Activated CD8-positive, alpha-beta memory T cell treated with anti-CD3 and anti-CD28 coated beads, Interleukin-2, amount 50 U/mL, for 1 hour (primary cell): ENCODE measurements around the gene DNMT3L.

Experiments
- DNase-seq: peaks from one replicate; pipeline ENCODE4 v3.0.0-alpha.2; 2020; ENCODE audit errors: extremely low read depth

The DNMT3L gene

DNA sequence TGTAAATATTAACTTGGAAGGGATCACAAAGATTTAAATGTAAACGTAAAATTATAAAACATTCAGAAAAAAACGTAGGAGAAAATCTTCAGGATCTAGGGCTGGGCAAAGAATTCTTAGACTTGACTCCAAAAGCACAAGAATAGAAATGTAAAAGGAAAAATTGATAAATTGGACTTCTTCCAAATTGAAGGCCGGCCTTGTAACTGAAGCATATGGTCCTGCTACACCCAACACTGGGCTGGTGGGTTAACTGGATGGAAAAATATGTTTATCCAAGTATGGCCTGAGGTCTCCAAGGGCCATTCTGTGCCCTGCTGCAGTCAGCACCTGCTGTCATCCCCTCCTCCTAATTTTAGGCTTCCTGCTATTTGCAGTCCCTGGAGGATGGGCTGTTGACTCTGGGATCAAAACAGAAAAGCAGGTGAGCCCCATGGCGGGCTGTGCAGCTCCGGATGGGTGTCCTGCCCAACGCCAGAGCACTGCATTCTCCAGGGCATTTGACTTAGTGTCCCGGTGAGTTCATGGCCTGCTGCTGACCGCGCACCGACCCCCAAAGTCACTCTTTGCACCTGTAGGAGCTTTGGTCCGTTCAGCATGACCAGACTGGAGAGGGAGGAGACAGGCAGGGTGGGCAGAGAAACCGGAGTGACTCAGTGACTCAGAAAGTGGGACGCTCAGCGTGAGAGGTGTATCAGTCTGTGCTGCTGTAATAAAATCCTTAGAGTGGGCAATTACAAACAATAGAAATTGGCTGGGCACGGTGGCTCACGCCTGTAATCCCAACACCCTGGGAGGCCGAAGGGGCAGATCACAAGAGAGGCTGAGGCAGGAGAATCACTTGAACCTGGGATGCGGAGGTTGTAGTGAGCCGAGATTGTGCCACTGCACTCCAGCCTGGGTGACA, 17.9 kb upstream of the DNMT3L start:
- no peak for DNase-seq

DNA sequence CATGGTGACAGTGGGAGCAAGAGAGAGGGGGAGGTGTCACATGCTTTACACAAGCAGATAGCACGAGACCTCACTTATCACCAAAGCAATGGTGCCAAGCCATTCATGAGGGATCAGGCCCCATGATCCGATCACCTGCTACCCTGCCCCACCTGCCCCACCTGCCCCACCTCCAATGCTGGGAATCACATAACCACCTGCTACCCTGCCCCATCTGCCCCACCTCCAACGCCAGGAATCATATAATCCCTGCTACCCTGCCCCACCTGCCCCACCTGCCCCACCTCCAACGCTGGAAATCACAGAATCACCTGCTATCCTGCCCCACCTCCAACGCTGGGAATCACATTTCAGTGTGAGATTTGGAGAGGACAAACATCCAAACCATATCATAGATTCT, 13.3 kb upstream of the DNMT3L start:
- no peak for DNase-seq

DNA sequence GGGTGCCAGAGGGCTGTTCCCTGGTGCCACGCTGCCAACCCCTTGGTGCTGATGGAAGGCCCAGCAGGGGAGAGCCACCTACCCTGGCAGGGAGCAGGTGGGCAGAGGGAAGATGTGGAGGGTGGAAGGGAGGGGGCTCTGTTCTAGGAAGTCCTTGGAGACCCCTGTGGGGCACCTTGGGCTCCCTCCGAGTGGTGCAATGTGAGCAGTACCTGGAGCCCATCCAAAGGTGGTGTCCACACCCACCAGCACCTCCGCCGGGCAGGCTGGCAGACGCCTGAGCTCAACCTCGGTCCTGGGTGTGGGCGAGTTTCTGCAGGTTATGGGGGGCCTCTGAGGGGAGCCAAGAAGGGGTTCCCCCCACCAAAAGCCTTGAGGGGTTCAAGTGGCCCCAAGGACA, 11.3 kb upstream of the DNMT3L start:
- no peak for DNase-seq

GRCh38 chr21:44272284-44272858, 10.7 kb upstream of the DNMT3L start:
- DNase-seq, result no peak

- no peak for DNase-seq
Measured at GRCh38 chr21:44271558-44272283, 10.0 kb upstream of the DNMT3L start.

DNA sequence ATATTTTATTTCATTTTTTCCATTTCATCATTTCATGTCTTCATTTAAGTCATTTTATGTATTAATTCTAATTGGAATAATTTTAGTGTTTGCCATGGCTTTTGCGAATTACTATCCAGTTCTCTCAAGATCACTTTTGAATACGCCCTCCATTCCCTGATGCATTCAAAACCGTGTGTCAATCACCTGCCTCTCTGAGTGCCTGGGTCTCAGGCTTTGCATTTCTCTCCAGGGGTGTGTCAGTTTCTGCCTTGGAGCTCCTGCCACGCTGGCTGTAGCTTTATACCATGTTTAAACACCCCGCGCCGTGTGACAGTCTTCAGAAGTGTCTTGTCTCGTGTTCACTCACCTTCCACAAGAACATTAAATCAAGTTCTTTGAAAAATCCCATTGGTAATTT, 7.4 kb upstream of the DNMT3L start:
- DNase-seq, result no peak

DNA sequence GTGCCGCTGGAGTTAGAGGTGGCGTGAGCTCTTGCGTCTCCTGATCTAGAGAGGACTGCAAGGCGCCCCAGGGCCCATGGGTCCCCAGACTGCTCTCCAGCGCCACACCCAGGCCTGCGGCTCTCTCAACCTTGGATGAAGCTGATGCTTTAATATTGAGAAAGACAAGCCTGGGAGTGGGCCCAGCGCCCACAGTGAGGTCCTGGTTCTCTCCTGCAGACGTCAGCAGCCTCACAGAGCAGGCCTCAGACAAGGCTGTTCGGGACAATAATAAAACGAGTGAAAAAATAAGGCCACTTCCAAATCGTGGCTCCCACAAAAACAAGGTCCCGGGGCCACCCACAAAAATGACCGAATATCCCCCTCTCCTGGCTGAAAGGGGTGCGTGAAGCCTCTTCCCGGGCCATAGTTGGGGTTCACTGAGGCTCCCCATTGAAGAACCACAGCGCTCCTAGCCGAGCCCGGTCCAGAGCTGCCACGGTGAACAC, 6.0 kb upstream of the DNMT3L start:
- no peak for DNase-seq

- no peak for DNase-seq
Measured at GRCh38 chr21:44265734-44266270, 4.1 kb upstream of the DNMT3L start.

GRCh38 chr21:44263768-44264167, 2.1 kb upstream of the DNMT3L start:
- no peak for DNase-seq

DNA sequence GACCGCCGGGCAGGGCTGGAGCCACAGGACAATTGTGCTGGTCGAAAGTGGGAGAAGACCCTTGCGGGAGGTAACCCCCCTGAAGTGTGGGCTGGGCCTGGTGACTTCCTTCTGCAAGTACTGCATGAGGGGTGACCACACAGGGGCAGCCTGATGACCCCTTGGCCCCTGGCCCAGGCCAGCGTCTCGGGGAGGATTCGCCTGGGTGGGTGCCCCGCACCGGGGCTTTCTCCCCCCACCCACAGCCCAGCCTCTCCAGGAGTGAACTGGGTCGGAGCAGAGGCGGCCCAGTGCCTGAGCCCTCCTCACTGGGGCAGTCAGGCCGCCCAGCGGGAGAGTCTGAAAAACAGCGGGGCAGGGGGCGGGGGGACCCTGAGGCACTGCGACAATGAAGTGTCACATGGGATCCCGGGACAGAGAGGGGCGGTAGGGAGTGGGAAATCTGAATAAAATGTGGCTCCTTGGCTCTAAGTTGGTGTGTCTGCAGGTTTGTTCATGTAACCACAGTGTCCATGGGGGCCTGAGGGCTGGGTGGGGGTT, 1.6 kb upstream of the DNMT3L start:
- no peak for DNase-seq

GRCh38 chr21:44262338-44263056, 800 bp upstream of the DNMT3L start:
- DNase-seq, result no peak

- DNase-seq, result no peak
Measured at GRCh38 chr21:44260791-44261631, 686 bp downstream of the DNMT3L start.

DNA sequence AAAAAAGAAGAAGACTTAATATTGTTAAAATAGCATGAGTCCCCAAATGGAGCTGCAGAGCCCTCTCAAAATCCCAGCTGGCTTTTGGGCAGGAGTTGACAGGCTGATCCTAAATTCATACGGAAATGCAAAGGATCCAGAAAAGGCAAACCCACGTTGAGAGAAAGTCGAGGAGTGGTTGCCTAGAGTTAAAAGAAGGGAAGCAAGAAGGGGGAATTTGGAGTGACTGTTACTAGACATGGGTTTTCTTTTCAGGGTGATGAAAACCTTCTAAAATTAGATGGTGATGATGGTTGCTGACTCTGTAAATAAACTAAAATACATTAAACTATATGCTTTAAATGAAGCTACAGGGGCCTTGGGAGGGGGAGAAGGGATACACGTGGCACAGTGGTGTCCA, 1.6 kb downstream of the DNMT3L start:
- no peak for DNase-seq

DNA sequence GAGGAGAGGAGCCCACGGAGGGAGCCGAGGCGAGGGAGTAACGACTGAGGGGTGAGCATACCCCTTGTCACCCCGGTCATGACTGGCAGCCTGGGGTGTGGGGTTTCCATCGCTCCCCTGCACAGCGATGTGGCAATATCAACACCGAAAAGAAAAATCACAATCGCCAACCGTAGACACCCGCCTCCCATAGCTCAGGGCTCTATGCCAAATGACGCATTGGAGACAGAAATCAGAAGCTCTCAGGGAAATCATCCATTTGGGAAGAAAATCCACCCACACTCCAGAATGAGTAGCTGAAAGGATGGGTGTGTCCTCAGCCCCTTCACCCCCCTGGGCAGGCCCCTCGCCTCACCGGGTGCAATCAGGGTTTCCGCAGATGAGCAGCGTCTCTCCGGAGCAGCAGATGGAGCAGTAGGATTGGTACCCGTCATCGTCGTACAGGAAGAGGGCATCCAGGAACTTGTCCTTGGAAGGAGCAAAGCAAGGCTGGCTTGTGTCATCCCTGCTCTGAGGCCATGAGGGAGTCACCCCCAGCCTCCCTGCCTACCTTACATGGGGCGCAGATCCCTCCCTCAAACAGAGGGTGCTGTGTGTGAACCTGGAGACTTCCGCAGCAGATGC, 2.5 kb downstream of the DNMT3L start:
- no peak for DNase-seq

DNA sequence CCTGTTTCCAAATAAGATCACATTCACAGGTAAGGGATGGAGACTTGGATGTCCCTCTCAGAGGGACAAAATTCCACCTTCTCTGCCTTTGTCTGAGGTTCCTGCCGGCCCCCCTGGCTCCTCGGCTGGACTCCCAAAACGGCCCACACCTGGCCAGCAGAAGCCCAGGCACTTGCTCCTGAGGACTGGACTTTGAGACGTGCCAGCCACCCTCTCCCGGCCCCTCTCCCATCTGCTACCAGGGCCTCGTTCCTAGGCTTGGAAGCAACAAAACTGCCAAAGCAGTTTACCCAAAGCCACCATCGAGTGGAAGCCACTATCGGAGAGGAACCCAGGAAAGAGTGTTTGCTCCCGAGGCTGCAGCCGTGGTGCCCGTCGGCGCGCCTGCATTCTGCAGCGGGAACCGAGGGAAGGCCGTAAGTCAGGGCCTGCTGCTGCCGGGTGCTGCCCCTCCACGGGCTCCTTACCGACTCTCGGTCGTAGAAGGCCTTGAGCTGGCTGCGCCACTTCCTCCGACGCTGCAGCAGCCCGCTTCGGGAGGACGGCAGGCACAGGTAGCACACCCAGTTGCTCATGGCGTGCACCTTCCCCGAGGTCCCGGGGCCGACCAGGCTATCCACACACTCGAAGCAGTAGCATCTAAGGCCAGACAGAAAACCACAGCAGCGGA, 3.5 kb downstream of the DNMT3L start:
- DNase-seq, result no peak

DNA sequence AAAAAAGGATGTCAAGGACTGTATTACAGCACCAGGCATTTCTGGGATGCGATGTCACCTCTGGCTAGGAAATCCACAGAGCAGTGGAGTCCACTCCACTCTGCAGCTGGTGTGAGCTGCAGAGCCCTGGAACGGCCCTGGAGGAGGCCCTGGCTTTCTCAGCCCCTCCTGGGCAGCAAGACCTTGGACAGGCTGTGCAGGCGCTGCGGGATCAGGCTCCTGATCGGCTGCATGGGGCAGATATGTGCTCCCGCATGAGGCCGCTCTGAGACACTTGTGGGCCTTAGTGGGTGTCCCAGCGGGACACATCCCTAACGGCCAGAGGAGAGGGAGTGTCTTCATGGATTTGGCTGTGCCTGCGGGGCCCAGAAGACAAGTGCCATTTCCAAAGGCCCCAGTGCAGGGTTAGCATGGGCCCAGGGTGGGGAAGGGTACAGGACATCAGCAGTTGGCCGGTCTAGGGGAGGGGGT, 6.2 kb downstream of the DNMT3L start:
- no peak for DNase-seq

GRCh38 chr21:44253832-44254710, 7.6 kb downstream of the DNMT3L start:
- no peak for DNase-seq
